Nephron (organoid): ENCODE measurements around the gene RBM19.

Experiments
- H3K27ac Mint-ChIP-seq, 3 experiments: 2 replicates each; pipeline ENCODE4 v1.8.0; 2020; ENCODE audit warnings: mixed read lengths in 3 of 3, mild to moderate bottlenecking in 2 of 3, moderate library complexity in 1 of 3
- H3K27me3 Mint-ChIP-seq: 2 replicates; pipeline ENCODE4 v1.8.0; 2021; ENCODE audit warnings: low read depth, mild to moderate bottlenecking, moderate library complexity, mixed read lengths
- H3K36me3 Mint-ChIP-seq: 2 replicates; pipeline ENCODE4 v1.8.0; 2020; ENCODE audit warnings: low read depth, mixed read lengths
- H3K4me1 Mint-ChIP-seq: 2 replicates; pipeline ENCODE4 v1.8.0; 2020; ENCODE audit warnings: mixed read lengths
- H3K4me3 Mint-ChIP-seq, 3 experiments: 2 replicates each; pipeline ENCODE4 v1.8.0; 2020; ENCODE audit warnings: mild to moderate bottlenecking in 3 of 3, mixed read lengths in 3 of 3, moderate library complexity in 2 of 3
- H3K9me3 Mint-ChIP-seq: 2 replicates; pipeline ENCODE4 v1.8.0; 2020; ENCODE audit warnings: mixed read lengths
- TF ChIP-seq, protein P1 (sequence below), 3 experiments: fragments of 200-600 bp; sonication (generic); IDR thresholded peaks; one replicate each; pipeline ENCODE4 v1.5.0; 2021; ENCODE audit warnings: antibody characterized with exemption in 3 of 3; ENCODE audit not compliant: unreplicated experiment in 3 of 3

RBM19 gene

GRCh38 chr12:113910751-113911272 lies 55.3 kb downstream of the RBM19 start:
- Mint-ChIP-seq H3K27me3 (peaks cover 13% of the 10 kb centered on the region), H3K9me3 (no peaks in the 10 kb centered on the region), H3K27ac (no peak overlapping the region), H3K4me1 (no peaks in the 10 kb centered on the region), H3K4me3 (no peak overlapping the region), H3K36me3 (peaks cover 25% of the 10 kb centered on the region)
- TF ChIP-seq, protein P1, sequence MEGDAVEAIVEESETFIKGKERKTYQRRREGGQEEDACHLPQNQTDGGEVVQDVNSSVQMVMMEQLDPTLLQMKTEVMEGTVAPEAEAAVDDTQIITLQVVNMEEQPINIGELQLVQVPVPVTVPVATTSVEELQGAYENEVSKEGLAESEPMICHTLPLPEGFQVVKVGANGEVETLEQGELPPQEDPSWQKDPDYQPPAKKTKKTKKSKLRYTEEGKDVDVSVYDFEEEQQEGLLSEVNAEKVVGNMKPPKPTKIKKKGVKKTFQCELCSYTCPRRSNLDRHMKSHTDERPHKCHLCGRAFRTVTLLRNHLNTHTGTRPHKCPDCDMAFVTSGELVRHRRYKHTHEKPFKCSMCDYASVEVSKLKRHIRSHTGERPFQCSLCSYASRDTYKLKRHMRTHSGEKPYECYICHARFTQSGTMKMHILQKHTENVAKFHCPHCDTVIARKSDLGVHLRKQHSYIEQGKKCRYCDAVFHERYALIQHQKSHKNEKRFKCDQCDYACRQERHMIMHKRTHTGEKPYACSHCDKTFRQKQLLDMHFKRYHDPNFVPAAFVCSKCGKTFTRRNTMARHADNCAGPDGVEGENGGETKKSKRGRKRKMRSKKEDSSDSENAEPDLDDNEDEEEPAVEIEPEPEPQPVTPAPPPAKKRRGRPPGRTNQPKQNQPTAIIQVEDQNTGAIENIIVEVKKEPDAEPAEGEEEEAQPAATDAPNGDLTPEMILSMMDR (IDR thresholded peaks at IDR 0.05; ENCODE audit: unreplicated experiment in 3 of 3), result no peak

- TF ChIP-seq, protein P1 (IDR thresholded peaks at IDR 0.05; ENCODE audit: unreplicated experiment in 3 of 3), result no peak
- H3K4me3 Mint-ChIP-seq, result no peak overlapping the region
- no peak overlapping the region for H3K27ac Mint-ChIP-seq
- H3K9me3 Mint-ChIP-seq, result no peaks in the 10 kb centered on the region
- H3K27me3 Mint-ChIP-seq, result peaks cover 18% of the 10 kb centered on the region
- H3K4me1 Mint-ChIP-seq, result no peaks in the 10 kb centered on the region
- H3K36me3 Mint-ChIP-seq, result peaks cover 34% of the 10 kb centered on the region
These were observed 56.2 kb downstream of the RBM19 start for GRCh38 chr12:113909776-113910420.

- Mint-ChIP-seq H3K4me3 (no peak overlapping the region), H3K27ac (no peak overlapping the region), H3K4me1 (no peaks in the 10 kb centered on the region), H3K36me3 (peaks cover 42% of the 10 kb centered on the region), H3K27me3 (peaks cover 20% of the 10 kb centered on the region), H3K9me3 (no peaks in the 10 kb centered on the region)
- TF ChIP-seq, protein P1 (IDR thresholded peaks at IDR 0.05; ENCODE audit: unreplicated experiment in 3 of 3), result no peak
These were observed 57.5 kb downstream of the RBM19 start for GRCh38 chr12:113908584-113909100.

DNA sequence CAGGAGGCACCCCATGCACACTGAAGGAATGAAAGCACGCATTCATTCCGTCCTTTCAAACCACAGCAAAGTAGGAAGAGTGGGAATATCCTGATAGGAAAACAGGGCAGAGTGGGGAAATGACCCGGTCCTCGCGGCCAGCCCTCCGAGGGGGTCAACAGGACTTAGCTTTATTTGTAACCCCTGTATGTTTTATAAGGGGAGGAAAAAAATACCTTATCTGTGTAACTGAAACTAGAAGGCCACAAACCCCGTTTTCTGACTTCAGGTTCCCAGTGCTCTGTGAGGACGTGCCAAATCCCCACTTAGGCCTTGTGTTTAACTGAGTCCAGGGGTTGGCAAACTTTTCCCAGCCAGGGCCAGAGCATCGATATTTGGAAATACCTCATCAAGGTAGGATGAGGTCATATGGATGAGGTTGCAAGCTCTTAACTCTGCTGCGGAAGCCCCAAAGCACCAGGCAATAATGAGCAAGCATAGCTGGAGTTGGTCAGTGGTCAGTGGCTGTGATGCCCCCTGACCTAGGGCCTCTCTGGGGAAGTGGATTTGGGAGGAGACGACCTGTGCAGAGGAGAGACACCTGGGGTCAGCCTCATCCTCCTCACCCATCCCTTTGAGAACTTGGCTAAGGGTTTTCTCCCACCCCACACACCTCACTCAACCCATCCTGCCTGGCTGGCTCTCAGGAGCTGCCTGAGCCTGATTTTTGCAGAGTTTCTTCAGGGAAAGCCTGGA lies 58.5 kb downstream of the RBM19 start:
- Mint-ChIP-seq H3K27ac (no peak overlapping the region), H3K36me3 (peaks cover 46% of the 10 kb centered on the region), H3K9me3 (no peaks in the 10 kb centered on the region), H3K4me1 (no peaks in the 10 kb centered on the region), H3K4me3 (no peak overlapping the region), H3K27me3 (peaks cover 14% of the 10 kb centered on the region)
- TF ChIP-seq, protein P1 (IDR thresholded peaks at IDR 0.05; ENCODE audit: unreplicated experiment in 3 of 3), result no peak

- Mint-ChIP-seq H3K27me3 (peaks cover 13% of the 10 kb centered on the region), H3K27ac (no peak overlapping the region), H3K36me3 (peaks cover 45% of the 10 kb centered on the region), H3K4me1 (no peaks in the 10 kb centered on the region), H3K4me3 (no peak overlapping the region), H3K9me3 (no peaks in the 10 kb centered on the region)
- TF ChIP-seq, protein P1 (IDR thresholded peaks at IDR 0.05; ENCODE audit: unreplicated experiment in 3 of 3), result no peak
These were observed 59.5 kb downstream of the RBM19 start for GRCh38 chr12:113906411-113907200.
